CD4-positive, alpha-beta T cell (primary cell): ENCODE results near the gene BCL2L11. TPM values are rescaled to one million over a fixed set of nuclear protein-coding genes. Genes with fewer than 3 reads are reported as not detected.

ENCODE experiments used
- ATAC-seq: fragments of 200-7000 bp; cut with Tn5 transposase; one replicate; pipeline ENCODE4 v1.10.0; 2022; ENCODE audit warnings: mild to moderate bottlenecking; ENCODE audit not compliant: poor library complexity
- CTCF ChIA-PET: fragments of 350-600 bp; sonication (Branson Sonifier 250); formaldehyde crosslinking; loops from one replicate; lab custom pipeline; 2021; ENCODE audit warnings: antibody characterized with exemption, inconsistent platforms; lab: Charles Lee
- POLR2A ChIA-PET: fragments of 350-600 bp; sonication (Branson Sonifier 250); formaldehyde crosslinking; loops from one replicate; lab custom pipeline; 2021; ENCODE audit warnings: antibody characterized with exemption, inconsistent platforms; lab: Charles Lee
- DNase-seq, 14 experiments: peaks; one replicate each; pipeline ENCODE4 v3.0.0-alpha.2; 2013 to 2020; ENCODE audit warnings: mixed read lengths in 2 of 14
- H3K27ac ChIP-seq, 2 donors: one replicate each; pipeline versions ENCODE4 v1.5.1 to v1.7.0; 2013; ENCODE audit warnings: low read length in 2 of 2, low read depth in 1 of 2, mild to moderate bottlenecking in 1 of 2
- H3K27me3 ChIP-seq, 2 experiments: 1 replicate in 1 of 2; 2 replicates in 1 of 2; pipeline versions ENCODE4 v1.6.1 to v1.7.0; 2013; ENCODE audit warnings: low read length in 2 of 2, control low read depth in 1 of 2, mild to moderate bottlenecking in 1 of 2, moderate library complexity in 1 of 2; ENCODE audit not compliant: insufficient read depth in 2 of 2, control insufficient read depth in 1 of 2
- H3K36me3 ChIP-seq: one replicate; pipeline ENCODE4 v1.6.1; 2013; ENCODE audit warnings: low read length, control low read depth; ENCODE audit not compliant: insufficient read depth
- H3K4me1 ChIP-seq: one replicate; pipeline ENCODE4 v1.6.1; 2013; ENCODE audit warnings: low read length, control low read depth; ENCODE audit not compliant: insufficient read depth
- H3K4me3 ChIP-seq: one replicate; pipeline ENCODE4 v1.5.1; 2013; ENCODE audit warnings: mild to moderate bottlenecking, low read length, moderate library complexity
- H3K9me3 ChIP-seq, 2 experiments: 1 replicate in 1 of 2; 2 replicates in 1 of 2; pipeline versions ENCODE4 v1.6.1 to v1.7.0; 2013; ENCODE audit warnings: low read length in 2 of 2, mild to moderate bottlenecking in 2 of 2, control low read depth in 1 of 2, moderate library complexity in 1 of 2; ENCODE audit not compliant: control insufficient read depth in 1 of 2, insufficient read depth in 1 of 2
- H3K27ac Mint-ChIP-seq: one replicate; pipeline ENCODE4 v1.8.0; 2020; ENCODE audit warnings: mixed read lengths
- H3K27me3 Mint-ChIP-seq: one replicate; pipeline ENCODE4 v1.8.0; 2021; ENCODE audit warnings: mixed read lengths
- H3K36me3 Mint-ChIP-seq: one replicate; pipeline ENCODE4 v1.8.0; 2021; ENCODE audit warnings: low read depth, mixed read lengths
- H3K4me1 Mint-ChIP-seq: one replicate; pipeline ENCODE4 v1.8.0; 2021; ENCODE audit warnings: low read depth, mixed read lengths
- H3K4me3 Mint-ChIP-seq: one replicate; pipeline ENCODE4 v1.8.0; 2020; ENCODE audit warnings: mild to moderate bottlenecking, mixed read lengths
- H3K9me3 Mint-ChIP-seq: one replicate; pipeline ENCODE4 v1.8.0; 2020; ENCODE audit warnings: mixed read lengths
- CTCF ChIP-seq: fragments of 200-600 bp; IDR thresholded peaks from one replicate; pipeline ENCODE4 v1.8.0; 2022; ENCODE audit warnings: antibody characterized with exemption, mild to moderate bottlenecking
- intact Hi-C, 2 experiments: fragments of 100-400 bp; cut with DNase I in 1 of 2; cut with micrococcal nuclease in 1 of 2; formaldehyde crosslinking; loops; one replicate each; pipeline versions ENCODE4 v1.15.1 to v1.9.0; 2023 to 2025; cut with DNase I, micrococcal nuclease
- total RNA-seq, 174 experiments: library from RNA in 2 of 174; stranded (reverse) in 2 of 174; gene quantifications; one replicate each; pipeline ENCODE4 v1.2.3 and lab custom pipeline; 2021 to 2026

Gene BCL2L11
- total RNA-seq, 2 experiments from 2014 or later = 48.6 to 50.1 TPM

DNA sequence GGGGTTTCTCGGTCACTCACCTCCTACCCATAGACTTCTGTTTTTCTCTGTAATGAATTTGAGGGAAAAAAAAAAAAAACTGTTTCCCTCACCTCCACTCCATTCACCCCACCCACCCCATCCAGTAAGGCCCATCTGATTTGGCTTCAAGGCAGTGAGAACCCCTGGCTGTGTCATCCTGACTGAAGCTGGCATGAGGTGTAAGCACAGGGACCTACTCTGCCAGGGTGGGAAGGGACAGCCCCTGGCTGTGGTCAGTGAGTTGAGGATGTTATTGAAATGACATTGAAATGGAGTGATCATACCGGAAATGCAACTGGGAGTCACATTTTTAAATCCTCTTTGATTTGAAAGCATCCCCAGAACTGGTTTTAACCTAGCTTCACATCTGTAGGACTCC lies 19.1 kb upstream of the BCL2L11 start:
- ChIA-PET CTCF (no interaction called here), POLR2A (no interaction called here)
- H3K36me3 Mint-ChIP-seq = no peaks in the 10 kb centered on the region
- Histone ChIP-seq H3K4me1 (peaks cover 7% of the 10 kb centered on the region), H3K27me3 (no peaks in the 10 kb centered on the region), H3K9me3 (no peaks in the 10 kb centered on the region), H3K36me3 (no peaks in the 10 kb centered on the region), H3K27ac (no peak overlapping the region), H3K4me3 (no peak overlapping the region)
- no peaks in the 10 kb centered on the region for H3K4me1 Mint-ChIP-seq
- DNase-seq (no peak), ATAC-seq (no peak)
- no peak overlapping the region for H3K27ac Mint-ChIP-seq
- no peak overlapping the region for H3K4me3 Mint-ChIP-seq
- intact Hi-C loops = no loop called here
- H3K27me3 Mint-ChIP-seq = peaks cover 9% of the 10 kb centered on the region
- no peaks in the 10 kb centered on the region for H3K9me3 Mint-ChIP-seq
- no peak for TF ChIP-seq CTCF

DNA sequence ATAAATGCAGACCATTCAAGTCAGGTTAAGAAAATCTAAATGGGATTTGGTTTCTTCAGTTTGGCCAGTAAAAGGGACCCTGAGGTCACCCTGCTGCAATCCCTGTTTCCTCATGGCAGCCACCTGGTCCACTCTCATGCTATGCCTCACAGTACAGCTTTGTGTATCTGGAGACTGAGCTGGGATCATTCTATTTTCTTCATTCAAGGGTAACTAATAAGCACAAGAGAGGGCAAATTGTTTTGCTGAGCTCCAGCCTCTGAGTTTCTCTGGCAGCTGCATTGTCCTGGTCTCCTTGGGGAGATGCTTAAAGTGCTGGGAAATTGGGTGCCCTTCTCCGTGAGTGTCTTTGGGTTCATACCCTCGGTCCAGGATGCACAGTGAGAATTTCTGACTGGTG lies 18.5 kb upstream of the BCL2L11 start:
- no peak overlapping the region for H3K4me3 Mint-ChIP-seq
- no peak overlapping the region for H3K4me3 ChIP-seq
- H3K27ac ChIP-seq = no peak overlapping the region
- no peak for TF ChIP-seq CTCF
- no peaks in the 10 kb centered on the region for H3K4me1 Mint-ChIP-seq
- no peak for DNase-seq
- H3K9me3 ChIP-seq = no peaks in the 10 kb centered on the region
- H3K36me3 ChIP-seq = no peaks in the 10 kb centered on the region
- POLR2A ChIA-PET = no interaction called here
- no peaks in the 10 kb centered on the region for H3K27me3 ChIP-seq
- no peak for ATAC-seq
- H3K36me3 Mint-ChIP-seq = no peaks in the 10 kb centered on the region
- peaks cover 7% of the 10 kb centered on the region for H3K4me1 ChIP-seq
- intact Hi-C loops = no loop called here
- peaks cover 9% of the 10 kb centered on the region for H3K27me3 Mint-ChIP-seq
- no peaks in the 10 kb centered on the region for H3K9me3 Mint-ChIP-seq
- CTCF ChIA-PET = no interaction called here
- no peak overlapping the region for H3K27ac Mint-ChIP-seq

DNA sequence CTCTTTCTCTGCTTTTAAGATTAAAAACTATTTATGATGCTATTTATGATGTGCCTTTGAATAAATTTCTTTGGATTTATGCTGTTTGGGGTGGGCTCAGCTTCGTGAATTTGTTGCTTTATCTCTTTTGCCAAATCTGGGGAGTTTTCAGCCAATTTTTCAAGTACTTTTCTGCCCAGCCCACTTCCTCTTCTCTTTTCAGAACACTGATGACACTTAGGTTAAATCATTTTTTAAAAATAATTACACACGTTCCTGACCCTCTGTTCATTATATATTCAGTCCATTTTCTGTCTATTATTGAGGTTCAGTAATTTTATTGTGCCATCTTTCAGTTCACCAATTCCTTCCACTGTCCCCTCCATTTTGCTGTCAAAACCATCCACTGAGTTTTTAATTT lies 14.8 kb upstream of the BCL2L11 start:
- peaks cover 20% of the 10 kb centered on the region for H3K27me3 Mint-ChIP-seq
- H3K4me3 ChIP-seq = no peak overlapping the region
- no peak for TF ChIP-seq CTCF

More for the DNA sequence above, 14.8 kb upstream of the BCL2L11 start:
- H3K9me3 ChIP-seq = no peaks in the 10 kb centered on the region
- no peak overlapping the region for H3K27ac Mint-ChIP-seq
- no peaks in the 10 kb centered on the region for H3K4me1 ChIP-seq
- no peaks in the 10 kb centered on the region for H3K9me3 Mint-ChIP-seq
- no peak for DNase-seq
- H3K36me3 ChIP-seq = no peaks in the 10 kb centered on the region
- intact Hi-C loops = no loop called here
- H3K36me3 Mint-ChIP-seq = no peaks in the 10 kb centered on the region
- H3K27ac ChIP-seq = no peak overlapping the region
- ChIA-PET POLR2A (no interaction called here), CTCF (no interaction called here)
- H3K27me3 ChIP-seq = no peaks in the 10 kb centered on the region
- H3K4me3 Mint-ChIP-seq = no peak overlapping the region
- no peaks in the 10 kb centered on the region for H3K4me1 Mint-ChIP-seq
- ATAC-seq = no peak
